IMR-90 (cell line): ENCODE results near the gene NOS2. TPM values are rescaled to one million over a fixed set of nuclear protein-coding genes. Genes with fewer than 3 reads are reported as not detected.

Source experiments
- ATAC-seq: fragments of 200-7000 bp; cut with Tn5 transposase; 2 replicates; pipeline ENCODE4 v1.9.1; 2020; ENCODE audit warnings: low read depth, mild to moderate bottlenecking, moderate library complexity
- BruUV-seq: library from RNA; stranded (reverse); fragments of 400-500 nt; replicated peaks from 2 replicates; lab custom pipeline; 2021; lab: Mats Ljungman, UMichigan
- CTCF ChIA-PET: fragments of 300-600 bp; formaldehyde crosslinking; extraction: SDS; loops from one replicate; lab custom pipeline; 2021; ENCODE audit warnings: antibody characterized with exemption; lab: Yijun Ruan, JAX
- POLR2A ChIA-PET: fragments of 300-600 bp; sonication (Branson Sonifier 250); formaldehyde crosslinking; loops from one replicate; lab custom pipeline; 2022; ENCODE audit warnings: antibody characterized with exemption; ENCODE audit not compliant: unreplicated experiment; lab: Charles Lee
- DNase-seq: peaks from one replicate; pipeline ENCODE4 v3.0.0; 2013
- H2AFZ ChIP-seq: replicated peaks from 2 replicates; pipeline ENCODE3; 2013; ENCODE audit warnings: low read length, mild to moderate bottlenecking; ENCODE audit not compliant: poor library complexity
- H2AK5ac ChIP-seq: 2 replicates; pipeline ENCODE4 v1.6.1; 2013; ENCODE audit warnings: low read depth, low read length, inconsistent platforms
- H2AK9ac ChIP-seq: replicated peaks from 2 replicates; pipeline ENCODE3; 2013; ENCODE audit warnings: mild to moderate bottlenecking, low read depth, low read length, moderate library complexity; ENCODE audit not compliant: poor library complexity
- H2BK120ac ChIP-seq: 2 replicates; pipeline ENCODE4 v1.6.1; 2013; ENCODE audit warnings: low read depth, low read length, inconsistent platforms
- H2BK15ac ChIP-seq: 3 replicates; pipeline ENCODE4 v1.6.1; 2013; ENCODE audit warnings: low read depth, low read length, inconsistent platforms
- H2BK20ac ChIP-seq: 2 replicates; pipeline ENCODE4 v1.6.1; 2013; ENCODE audit warnings: low read depth, mild to moderate bottlenecking, inconsistent platforms, low read length, moderate library complexity
- H2BK5ac ChIP-seq: 2 replicates; pipeline ENCODE4 v1.6.1; 2013; ENCODE audit warnings: mild to moderate bottlenecking, low read depth, low read length, inconsistent platforms; ENCODE audit not compliant: poor library complexity, severe bottlenecking
- H3K14ac ChIP-seq: replicated peaks from 2 replicates; pipeline ENCODE4 v1.6.1; 2013; ENCODE audit warnings: low read depth, low read length, inconsistent platforms
- H3K18ac ChIP-seq: 2 replicates; pipeline ENCODE4 v1.6.1; 2013; ENCODE audit warnings: low read depth, low read length, control low read depth
- H3K23ac ChIP-seq: 2 replicates; pipeline ENCODE4 v1.6.1; 2013; ENCODE audit warnings: low read depth, low read length, inconsistent platforms
- H3K27ac ChIP-seq: 2 replicates; pipeline ENCODE4 v1.5.1; 2013; ENCODE audit warnings: mild to moderate bottlenecking, control low read depth, low read length; ENCODE audit not compliant: insufficient read depth
- H3K27me3 ChIP-seq: 2 replicates; pipeline ENCODE4 v1.6.1; 2013; ENCODE audit warnings: low read length; ENCODE audit not compliant: control insufficient read depth, insufficient read depth
- H3K36me3 ChIP-seq: 2 replicates; pipeline ENCODE4 v1.6.1; 2013; ENCODE audit warnings: low read length, mixed read lengths; ENCODE audit not compliant: control insufficient read depth, insufficient read depth
- H3K4ac ChIP-seq: 2 replicates; pipeline ENCODE4 v1.6.1; 2013; ENCODE audit warnings: low read depth, low read length, inconsistent platforms
- H3K4me1 ChIP-seq: 2 replicates; pipeline ENCODE4 v1.6.1; 2013; ENCODE audit warnings: low read length, mixed read lengths; ENCODE audit not compliant: control insufficient read depth, insufficient read depth
- H3K4me2 ChIP-seq: 2 replicates; pipeline ENCODE4 v1.6.1; 2013; ENCODE audit warnings: low read depth, mild to moderate bottlenecking, control low read depth, low read length, moderate library complexity
- H3K4me3 ChIP-seq: 2 replicates; pipeline ENCODE4 v1.5.1; 2013; ENCODE audit warnings: low read depth, mild to moderate bottlenecking, control low read depth, low read length, moderate library complexity; ENCODE audit not compliant: insufficient read depth
- H3K56ac ChIP-seq: 2 replicates; pipeline ENCODE4 v1.6.1; 2013; ENCODE audit warnings: low read length, inconsistent platforms; ENCODE audit not compliant: insufficient read depth; ENCODE audit errors: extremely low read depth
- H3K79me1 ChIP-seq, 2 experiments: 2 replicates each; pipeline ENCODE4 v1.6.1; 2013; ENCODE audit warnings: low read length in 2 of 2, inconsistent platforms in 1 of 2, low read depth in 1 of 2
- H3K9ac ChIP-seq: 2 replicates; pipeline ENCODE4 v1.6.1; 2013; ENCODE audit warnings: low read depth, low read length, control low read depth
- H3K9me1 ChIP-seq: 2 replicates; pipeline ENCODE4 v1.6.1; 2013; ENCODE audit warnings: low read length, inconsistent platforms; ENCODE audit not compliant: insufficient read depth
- H3K9me3 ChIP-seq: 2 replicates; pipeline ENCODE4 v1.6.1; 2013; ENCODE audit warnings: low read length; ENCODE audit not compliant: control insufficient read depth, insufficient read depth
- H4K20me1 ChIP-seq: 2 replicates; pipeline ENCODE4 v1.6.1; 2013; ENCODE audit warnings: low read length, inconsistent platforms; ENCODE audit not compliant: insufficient read depth
- H4K5ac ChIP-seq: 2 replicates; pipeline ENCODE4 v1.6.1; 2013; ENCODE audit warnings: mild to moderate bottlenecking, low read depth, low read length, control low read depth
- H4K8ac ChIP-seq, 2 experiments: 2 replicates each; pipeline ENCODE4 v1.6.1; 2013; ENCODE audit warnings: low read depth in 2 of 2, low read length in 2 of 2, control low read depth in 1 of 2, inconsistent platforms in 1 of 2
- H4K91ac ChIP-seq: 2 replicates; pipeline ENCODE4 v1.6.1; 2013; ENCODE audit warnings: low read depth, low read length, inconsistent platforms; ENCODE audit not compliant: insufficient read depth
- BHLHE40 ChIP-seq: fragments of 150-350 bp; IDR thresholded peaks from 2 replicates; pipeline ENCODE4 v1.6.1; 2016; ENCODE audit warnings: mild to moderate bottlenecking, low read depth, low read length
- CEBPB ChIP-seq: IDR thresholded peaks from 2 replicates; pipeline ENCODE4 v1.6.1; 2012; ENCODE audit warnings: low read depth, low read length, improper control_type of control experiment
- CHD1 ChIP-seq: IDR thresholded peaks from 2 replicates; pipeline ENCODE4 v1.6.1; 2012; ENCODE audit warnings: low read depth, low read length, improper control_type of control experiment
- ELK1 ChIP-seq: fragments of 150-350 bp; IDR thresholded peaks from 2 replicates; pipeline ENCODE4 v1.6.1; 2016; ENCODE audit warnings: low read depth, mild to moderate bottlenecking, low read length, moderate library complexity, borderline replicate concordance
- FOS ChIP-seq: fragments of 150-350 bp; IDR thresholded peaks from 2 replicates; pipeline ENCODE4 v1.6.1; 2016; ENCODE audit warnings: low read depth, low read length
- MAFK ChIP-seq: IDR thresholded peaks from 2 replicates; pipeline ENCODE4 v1.6.1; 2012; ENCODE audit warnings: low read depth, low read length, improper control_type of control experiment
- MAZ ChIP-seq: IDR thresholded peaks from 2 replicates; pipeline ENCODE4 v1.6.1; 2012; ENCODE audit warnings: low read depth, mild to moderate bottlenecking, low read length, improper control_type of control experiment, moderate library complexity, borderline replicate concordance
- MXI1 ChIP-seq: IDR thresholded peaks from 2 replicates; pipeline ENCODE4 v1.6.1; 2012; ENCODE audit warnings: low read depth, mild to moderate bottlenecking, low read length, moderate library complexity, borderline replicate concordance
- NFE2L2 ChIP-seq: fragments of 150-350 bp; IDR thresholded peaks from 2 replicates; pipeline ENCODE4 v1.6.1; 2016; ENCODE audit warnings: low read depth, mild to moderate bottlenecking, low read length
- POLR2A ChIP-seq: IDR thresholded peaks from 2 replicates; pipeline ENCODE4 v1.6.1; 2012; ENCODE audit warnings: mild to moderate bottlenecking, low read depth, low read length
- RAD21 ChIP-seq: IDR thresholded peaks from 2 replicates; pipeline ENCODE4 v1.6.1; 2012; ENCODE audit warnings: low read length, improper control_type of control experiment
- RFX5 ChIP-seq: IDR thresholded peaks from 2 replicates; pipeline ENCODE4 v1.8.0; 2012; ENCODE audit warnings: low read depth, mild to moderate bottlenecking, low read length, moderate library complexity
- SMC3 ChIP-seq: fragments of 150-350 bp; IDR thresholded peaks from 2 replicates; pipeline ENCODE4 v1.6.1; 2016; ENCODE audit warnings: low read depth, mild to moderate bottlenecking, antibody characterized with exemption, low read length, moderate library complexity
- WGBS, 2 experiments: methylation state at CpG; one replicate each; pipeline versions ENCODE4 v1.1.5 to v1.1.7; 2013; ENCODE audit warnings: missing lambda C conversion rate in 2 of 2; ENCODE audit not compliant: insufficient read length in 1 of 2; ENCODE audit errors: extremely low coverage in 2 of 2; 5-methylcytosine and 5-hydroxymethylcytosine counted together
- dilution Hi-C: fragments of 300-500 bp; cut with HindIII; formaldehyde crosslinking; loops from one replicate; pipeline ENCODE4 v1.14.3; 2018; ENCODE audit warnings: low sequenced_read_pairs; ENCODE audit not compliant: unreplicated experiment
- in situ Hi-C: fragments of 300-500 bp; cut with MboI; formaldehyde crosslinking; loops from 3 replicates; pipeline ENCODE4 v1.14.3; 2019; ENCODE audit warnings: low sequenced_read_pairs, inconsistent platforms, mixed read lengths
- intact Hi-C: fragments of 100-400 bp; cut with micrococcal nuclease; formaldehyde crosslinking; loops from 2 replicates; pipeline ENCODE4 v1.10.0; 2022
- polyA plus RNA-seq, 3 experiments: library from polyadenylated mRNA; depleted of rRNA; stranded (reverse); fragments of >200 nt; gene quantifications; 2 replicates each; pipeline ENCODE4 v1.2.3, GENCODE V29; 2012; ENCODE audit warnings: low replicate concordance in 1 of 3
- total RNA-seq: library from RNA; depleted of rRNA; stranded (reverse); fragments of >200 nt; gene quantifications from 2 replicates; pipeline ENCODE4 v1.2.3, GENCODE V29; 2012
- TF ChIP-seq, protein P1 (sequence below): conservative IDR thresholded peaks from 2 replicates; pipeline ENCODE4 v1.5.1; 2012; ENCODE audit warnings: mild to moderate bottlenecking, low read depth, low read length, improper control_type of control experiment
- TF ChIP-seq, protein P2 (sequence below): fragments of 150-350 bp; IDR thresholded peaks from 2 replicates; pipeline ENCODE4 v1.6.1; 2017; ENCODE audit warnings: mild to moderate bottlenecking, antibody characterized with exemption, low read length, low read depth

The NOS2 gene
- total and polyA plus RNA-seq, 2 of the 4 experiments (the other 2 are of a cell fraction): under 0.01 TPM; not detected in 1

DNA sequence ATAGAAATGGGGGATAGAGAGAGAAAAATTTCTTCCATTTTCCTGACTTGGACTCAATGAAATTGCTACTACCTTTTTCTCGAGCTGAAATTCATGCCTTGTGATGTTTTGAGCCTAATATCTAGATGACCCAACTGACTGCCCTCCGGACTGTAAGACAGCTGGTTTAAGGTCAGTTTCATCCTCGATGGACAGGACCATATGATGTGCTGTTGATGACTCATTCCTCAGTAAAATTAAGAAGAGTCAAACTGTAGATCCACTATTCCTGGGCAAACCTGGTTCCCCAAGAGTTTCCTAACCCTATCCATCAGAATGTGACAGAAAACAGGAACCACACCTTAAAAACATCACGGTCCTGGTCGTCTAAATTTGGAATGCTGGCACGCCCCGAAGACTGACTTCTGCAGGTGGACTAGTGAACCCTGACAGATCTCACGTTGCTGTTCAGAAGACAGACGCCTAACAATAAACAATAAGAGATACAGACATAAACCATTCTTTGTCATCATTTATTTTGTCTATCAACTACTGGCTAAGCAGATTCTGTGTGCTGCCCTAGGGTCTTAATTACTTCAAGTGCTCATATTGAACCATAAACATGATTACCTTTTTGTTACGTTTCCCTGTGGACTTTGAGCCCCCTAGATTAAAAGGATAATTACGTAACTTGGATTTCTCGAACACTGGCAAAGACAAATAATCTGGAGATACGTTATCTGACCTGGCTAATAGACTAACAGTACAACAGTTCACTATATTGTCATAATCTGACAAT is 45.1 kb upstream of the NOS2 start:
- Histone ChIP-seq H3K23ac (no peak overlapping the region), H4K8ac (no peak overlapping the region), H3K9ac (no peak overlapping the region), H3K4ac (no peak overlapping the region), H3K56ac (no peak overlapping the region), H4K20me1 (no peaks in the 10 kb centered on the region), H2BK120ac (no peak overlapping the region), H2BK15ac (no peak overlapping the region), H3K27me3 (peaks cover 1% of the 10 kb centered on the region; the same call in 1 of the 2 replicates), H4K5ac (no peak overlapping the region), H3K18ac (no peak overlapping the region), H2BK5ac (no peak overlapping the region), H4K91ac (no peak overlapping the region), H3K27ac (no peak overlapping the region), H3K9me3 (no peaks in the 10 kb centered on the region), H3K4me1 (no peaks in the 10 kb centered on the region), H2AK9ac (no peak overlapping the region), H3K36me3 (no peaks in the 10 kb centered on the region), H3K4me2 (no peak overlapping the region), H2BK20ac (no peak overlapping the region), H3K9me1 (no peaks in the 10 kb centered on the region), H3K79me1 (no peaks in the 10 kb centered on the region), H3K4me3 (no peak overlapping the region), H2AFZ (no peak overlapping the region), H2AK5ac (no peak overlapping the region), H3K14ac (no peak overlapping the region)
- POLR2A ChIA-PET: no interaction called here
- dilution Hi-C loops (no loop called here), intact Hi-C loops (no loop called here), in situ Hi-C loops (no loop called here)
- BruUV-seq: no TSS peak
- DNase-seq (no peak), ATAC-seq (no peak)
- WGBS, 2 experiments: 38% methylated on average over 6 of the region's 13 CpGs; no CpG with 5 or more reads in 1 of the 2 experiments
- TF ChIP-seq MXI1: no peak
- no peak for TF ChIP-seq NFE2L2
- no peak for TF ChIP-seq CEBPB
- TF ChIP-seq, protein P1, sequence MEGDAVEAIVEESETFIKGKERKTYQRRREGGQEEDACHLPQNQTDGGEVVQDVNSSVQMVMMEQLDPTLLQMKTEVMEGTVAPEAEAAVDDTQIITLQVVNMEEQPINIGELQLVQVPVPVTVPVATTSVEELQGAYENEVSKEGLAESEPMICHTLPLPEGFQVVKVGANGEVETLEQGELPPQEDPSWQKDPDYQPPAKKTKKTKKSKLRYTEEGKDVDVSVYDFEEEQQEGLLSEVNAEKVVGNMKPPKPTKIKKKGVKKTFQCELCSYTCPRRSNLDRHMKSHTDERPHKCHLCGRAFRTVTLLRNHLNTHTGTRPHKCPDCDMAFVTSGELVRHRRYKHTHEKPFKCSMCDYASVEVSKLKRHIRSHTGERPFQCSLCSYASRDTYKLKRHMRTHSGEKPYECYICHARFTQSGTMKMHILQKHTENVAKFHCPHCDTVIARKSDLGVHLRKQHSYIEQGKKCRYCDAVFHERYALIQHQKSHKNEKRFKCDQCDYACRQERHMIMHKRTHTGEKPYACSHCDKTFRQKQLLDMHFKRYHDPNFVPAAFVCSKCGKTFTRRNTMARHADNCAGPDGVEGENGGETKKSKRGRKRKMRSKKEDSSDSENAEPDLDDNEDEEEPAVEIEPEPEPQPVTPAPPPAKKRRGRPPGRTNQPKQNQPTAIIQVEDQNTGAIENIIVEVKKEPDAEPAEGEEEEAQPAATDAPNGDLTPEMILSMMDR: no peak
- no peak for TF ChIP-seq POLR2A
- TF ChIP-seq, protein P2, sequence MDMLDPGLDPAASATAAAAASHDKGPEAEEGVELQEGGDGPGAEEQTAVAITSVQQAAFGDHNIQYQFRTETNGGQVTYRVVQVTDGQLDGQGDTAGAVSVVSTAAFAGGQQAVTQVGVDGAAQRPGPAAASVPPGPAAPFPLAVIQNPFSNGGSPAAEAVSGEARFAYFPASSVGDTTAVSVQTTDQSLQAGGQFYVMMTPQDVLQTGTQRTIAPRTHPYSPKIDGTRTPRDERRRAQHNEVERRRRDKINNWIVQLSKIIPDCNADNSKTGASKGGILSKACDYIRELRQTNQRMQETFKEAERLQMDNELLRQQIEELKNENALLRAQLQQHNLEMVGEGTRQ: no peak
- TF ChIP-seq BHLHE40: no peak
- TF ChIP-seq ELK1: no peak
- TF ChIP-seq CHD1: no peak
- TF ChIP-seq RFX5: no peak
- no peak for TF ChIP-seq SMC3
- no peak for TF ChIP-seq MAZ
- TF ChIP-seq FOS: no peak
- no peak for TF ChIP-seq RAD21
- no peak for TF ChIP-seq MAFK
- CTCF ChIA-PET: no interaction called here
